Measurements from ENCODE around the gene CLDN20.

CLDN20 gene

GRCh38 chr6:155314092-155314772 is 50.4 kb downstream of the CLDN20 start, which contains the start of gene TFB1M:
TSS of gene TFB1M (minus strand) at chr6:155314484. CDS start at chr6:155314428, 56 bp downstream.
- FAIRE-seq, result peak; percentile 98

- FAIRE-seq, result no peak
Measured at GRCh38 chr6:155314773-155315515, 51.1 kb downstream of the CLDN20 start.

- FAIRE-seq, result no peak
Measured at GRCh38 chr6:155315516-155315871, 51.7 kb downstream of the CLDN20 start.

GRCh38 chr6:155316419-155316818 is 52.6 kb downstream of the CLDN20 start:
- no peak for FAIRE-seq

GRCh38 chr6:155317186-155317585 is 53.4 kb downstream of the CLDN20 start:
- peak; percentile 49 for FAIRE-seq

GRCh38 chr6:155319902-155320301 is 56.1 kb downstream of the CLDN20 start:
- FAIRE-seq, result no peak

GRCh38 chr6:155324172-155324571 is 60.4 kb downstream of the CLDN20 start:
- FAIRE-seq, result no peak

- FAIRE-seq, result peak; percentile 26
Measured at GRCh38 chr6:155324993-155325392, 61.2 kb downstream of the CLDN20 start.

- FAIRE-seq, result no peak
Measured at GRCh38 chr6:155325700-155326516, 62.1 kb downstream of the CLDN20 start.

Data from TTC549 (cell line).